DMS153 treated with DMSO at 0.1 percent for 48 hours (cell line): ENCODE measurements around the gene VARS1.

Experiments used
- DNase-seq: peaks from one replicate; lab custom pipeline; 2025; ENCODE audit not compliant: unreplicated experiment; lab: John Stamatoyannopoulos, UW

Gene VARS1

GRCh38 chr6:31775633-31776484 is 19.7 kb downstream of the VARS1 start:
- DNase-seq = no peak

DNA sequence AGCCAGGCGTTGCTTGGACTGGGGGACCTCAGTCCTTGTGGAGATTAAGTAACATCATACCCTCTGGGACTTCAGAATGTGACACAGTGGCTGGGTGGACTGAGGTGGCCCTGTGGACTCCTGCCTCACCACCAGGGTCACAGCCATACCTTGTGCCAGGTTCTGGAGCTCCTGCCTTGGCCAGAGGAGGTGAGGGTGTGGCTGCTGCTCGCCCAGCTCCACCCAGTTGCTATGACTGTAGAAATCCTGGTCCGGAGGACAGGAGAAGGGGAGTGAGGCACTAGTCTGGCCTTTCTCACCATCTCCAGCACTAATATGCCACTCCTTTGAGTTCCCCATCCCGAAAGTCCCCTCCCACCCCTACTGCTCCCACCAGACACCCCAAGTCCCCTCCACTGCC is 20.4 kb downstream of the VARS1 start:
- no peak for DNase-seq

GRCh38 chr6:31771992-31772358 is 23.6 kb downstream of the VARS1 start:
- no peak for DNase-seq

DNA sequence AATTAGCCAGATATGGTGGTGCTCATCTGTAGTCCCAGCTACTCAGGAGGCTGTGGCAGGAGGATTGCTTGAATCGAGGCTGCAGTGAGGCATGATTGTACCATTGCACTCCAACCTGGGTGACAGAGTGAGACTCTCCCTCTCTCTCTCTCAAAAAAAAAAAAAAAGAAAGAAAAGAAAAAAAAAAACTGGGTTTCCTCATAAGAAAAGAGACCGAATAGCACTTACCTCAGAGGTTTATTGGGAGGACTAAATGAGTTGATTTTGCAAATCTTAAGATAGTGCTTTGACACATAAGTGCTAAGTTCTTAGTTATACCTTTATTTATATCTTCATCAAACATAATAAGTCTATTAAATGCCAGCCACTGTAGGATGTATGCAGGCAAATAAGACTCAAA is 24.7 kb downstream of the VARS1 start:
- no peak for DNase-seq

DNA sequence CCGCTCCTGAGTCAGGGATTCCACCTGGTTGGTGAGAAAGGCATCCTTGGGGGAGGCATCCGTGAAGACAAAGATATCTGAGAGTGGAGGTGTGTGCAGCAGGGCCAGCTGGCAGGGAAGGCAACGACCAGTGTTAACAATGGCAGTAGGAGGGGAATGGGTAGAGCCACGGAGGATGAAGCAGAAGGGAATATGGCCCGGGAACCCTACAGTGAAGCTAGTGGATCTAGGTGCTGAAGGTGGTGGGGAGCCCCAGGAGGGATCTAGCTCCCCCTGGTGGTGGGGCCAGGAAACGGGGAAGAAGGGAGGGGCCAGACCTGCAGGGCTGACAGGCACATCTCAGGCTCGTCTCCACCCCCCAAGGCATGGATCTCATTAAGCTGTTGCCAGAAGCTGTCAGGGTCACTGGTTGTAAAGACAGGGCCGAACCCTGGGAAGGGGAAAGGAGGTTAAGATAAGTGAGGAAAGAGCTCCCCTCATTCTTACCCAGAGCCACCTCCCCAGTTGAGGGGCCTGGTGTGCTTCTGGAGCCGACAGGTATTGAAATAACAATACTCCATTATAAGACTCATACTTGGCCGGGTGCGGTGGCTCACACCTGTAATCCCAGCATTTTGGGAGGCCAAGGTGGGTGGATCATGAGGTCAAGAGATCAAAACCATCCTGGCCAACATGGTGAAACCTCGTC is 25.7 kb downstream of the VARS1 start:
- DNase-seq = peak; percentile 36

DNA sequence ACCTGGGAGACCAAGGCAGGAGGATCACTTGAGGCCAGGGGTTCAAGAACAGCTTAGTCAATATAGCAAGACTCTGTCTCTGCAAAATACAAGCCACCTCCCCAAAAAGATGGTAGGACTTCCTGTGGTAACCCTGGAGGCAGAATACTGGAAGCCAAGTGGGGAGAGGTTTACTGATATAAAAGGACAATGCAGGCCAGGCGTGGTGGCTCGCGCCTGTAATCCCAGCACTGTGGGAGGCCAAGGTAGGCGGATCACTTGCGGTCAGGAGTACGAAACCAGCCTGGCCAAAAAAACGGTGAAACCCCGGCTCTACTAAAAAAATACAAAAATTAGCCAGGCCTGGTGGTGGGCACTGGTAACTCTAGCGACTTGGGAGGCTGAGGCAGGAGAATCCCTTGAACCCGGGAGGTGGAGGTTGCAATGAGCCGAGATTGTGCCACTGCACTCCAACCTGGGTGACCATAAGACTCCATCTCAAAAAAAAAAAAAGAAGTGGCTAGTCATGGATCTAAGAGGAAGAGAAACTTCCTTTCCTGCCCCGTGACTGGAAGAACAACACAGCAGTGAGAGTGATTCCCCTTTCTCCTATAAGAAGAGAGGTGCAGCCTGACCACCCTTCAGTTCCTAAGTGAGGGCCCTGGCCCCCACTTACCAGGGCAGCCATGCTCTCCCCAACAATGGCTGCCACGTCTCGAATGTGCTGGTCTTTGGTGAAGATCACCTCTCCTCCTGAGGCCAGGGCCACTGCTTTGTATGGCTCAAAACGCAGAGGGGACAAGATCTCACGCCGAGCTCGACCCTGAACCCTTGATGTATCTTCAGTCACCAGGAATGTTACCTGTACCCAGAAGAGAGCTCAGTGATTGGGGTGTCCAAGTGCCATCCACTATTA is 26.9 kb downstream of the VARS1 start:
- DNase-seq = no peak

DNA sequence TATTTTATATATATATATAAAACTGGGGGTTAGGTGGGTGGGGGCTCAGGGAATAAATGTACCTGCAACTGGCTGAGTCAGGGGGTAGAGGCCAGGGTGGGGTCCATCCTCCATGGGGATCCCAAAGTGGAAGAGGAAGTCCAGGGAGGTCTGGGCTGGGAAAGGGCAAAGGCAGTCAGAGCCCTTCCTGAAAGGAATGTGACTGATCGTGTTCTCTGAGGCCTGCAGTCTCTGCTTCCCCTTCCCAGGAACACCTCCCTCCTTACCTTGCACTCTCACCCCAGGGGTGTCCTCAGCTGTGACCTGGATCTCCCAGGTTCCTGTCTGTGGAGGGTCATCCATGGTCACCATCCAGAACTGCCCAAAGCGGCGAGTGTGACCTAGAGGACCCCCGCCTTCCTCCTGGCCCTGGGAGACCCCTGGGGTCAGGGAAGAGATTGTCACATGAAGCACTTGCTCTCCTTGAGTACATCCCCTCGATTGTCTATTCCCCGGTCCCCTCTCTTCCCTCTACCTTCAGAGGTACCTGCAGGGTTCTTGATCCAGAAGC is 28.4 kb downstream of the VARS1 start:
- no peak for DNase-seq

GRCh38 chr6:31765910-31766794 is 29.4 kb downstream of the VARS1 start:
- no peak for DNase-seq

GRCh38 chr6:31765559-31765909 is 30.0 kb downstream of the VARS1 start:
- no peak for DNase-seq

DNA sequence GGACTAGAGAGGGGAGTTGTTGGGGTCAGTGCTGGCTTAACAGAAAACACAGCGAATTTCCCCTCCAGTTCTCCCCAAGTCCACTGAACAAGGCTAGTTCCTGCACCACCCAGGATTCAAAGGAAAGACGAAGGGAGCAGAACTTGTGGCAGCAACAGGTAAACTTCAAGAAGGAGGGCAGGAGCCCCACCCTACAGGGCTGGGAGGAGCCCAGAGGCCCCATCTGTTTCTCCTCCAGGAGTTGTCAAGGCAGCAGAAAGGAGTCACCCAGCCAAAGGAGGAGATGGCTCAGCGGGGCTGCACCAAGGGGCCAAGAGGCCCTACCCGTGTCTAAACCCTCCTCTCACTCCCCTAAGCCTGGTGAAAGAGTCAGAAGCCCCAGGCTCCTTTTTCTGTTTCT is 31.4 kb downstream of the VARS1 start:
- DNase-seq = no peak

DNA sequence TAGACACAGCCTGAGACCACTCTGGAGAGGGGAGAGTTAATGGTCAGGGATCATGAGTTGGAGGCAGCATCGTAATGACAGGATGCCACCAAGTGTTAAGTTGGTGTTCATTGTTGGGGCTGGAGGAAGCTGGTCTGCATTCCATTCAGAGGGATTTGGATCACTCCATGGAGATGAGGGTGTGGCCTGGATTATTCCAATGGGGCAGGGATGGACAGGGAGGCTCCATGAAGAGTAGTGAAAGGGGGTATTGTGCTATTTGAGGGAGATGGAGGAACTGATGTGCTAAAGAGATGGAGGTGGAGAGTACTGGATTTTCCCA is 32.0 kb downstream of the VARS1 start:
- no peak for DNase-seq

DNA sequence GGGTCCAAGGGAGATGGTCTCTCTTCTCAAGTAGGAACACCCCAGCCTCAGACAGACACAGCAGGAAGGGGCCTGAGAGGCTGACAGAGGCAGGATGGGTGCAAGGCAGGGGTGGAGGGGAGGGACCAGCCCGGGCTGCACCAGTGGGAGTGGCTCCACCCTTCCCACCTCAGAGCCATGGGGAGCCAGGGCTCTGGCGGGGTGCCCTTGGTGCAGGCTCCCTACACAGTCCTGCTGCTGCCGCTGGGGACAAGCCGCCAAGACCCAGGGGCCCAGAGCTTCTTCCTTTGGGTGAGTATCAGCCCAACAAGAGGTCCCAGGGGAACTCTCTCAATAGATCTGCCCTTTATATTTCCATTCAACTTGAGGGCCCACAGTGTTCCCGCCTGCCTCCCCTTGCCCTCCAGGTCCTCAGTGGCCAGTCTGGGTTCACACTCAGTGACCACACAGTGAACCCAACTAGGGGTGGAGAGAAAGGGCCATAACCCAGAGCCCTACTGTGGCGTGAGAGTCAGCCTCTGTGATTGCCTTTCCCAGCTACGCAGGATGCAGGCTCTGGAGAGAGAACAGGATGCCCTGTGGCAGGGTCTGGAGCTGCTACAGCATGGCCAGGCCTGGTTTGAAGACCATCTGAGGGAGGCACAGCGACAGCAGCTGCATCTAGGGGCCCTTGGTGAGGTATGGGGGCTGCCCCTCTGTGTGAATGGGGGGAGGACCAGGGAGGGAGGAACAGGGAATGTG is 32.5 kb downstream of the VARS1 start:
- no peak for DNase-seq

GRCh38 chr6:31762356-31762755 is 33.2 kb downstream of the VARS1 start, which contains the start of gene SAPCD1:
TSS of gene SAPCD1 (plus strand) at chr6:31762656. CDS start at chr6:31763055, 399 bp downstream.
- DNase-seq = no peak

DNA sequence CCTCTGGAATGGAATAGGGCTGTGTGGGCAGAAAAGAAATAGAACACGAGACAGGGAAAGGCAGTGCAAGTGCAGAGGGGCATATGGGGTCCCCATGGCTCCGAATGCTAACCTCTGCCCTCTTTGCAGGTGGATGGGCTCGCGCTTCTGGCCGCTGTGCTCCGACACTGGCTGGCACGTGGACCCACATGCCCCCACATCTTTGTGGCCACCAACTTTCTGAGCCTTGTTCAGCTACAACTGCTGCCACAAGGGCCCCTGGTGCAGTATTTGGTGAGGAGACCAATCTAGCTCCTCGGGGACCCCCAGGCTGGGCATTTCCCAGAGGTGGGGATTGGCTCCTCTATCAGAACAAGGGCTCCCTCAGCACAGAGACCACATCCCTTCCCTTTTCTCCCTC is 34.2 kb downstream of the VARS1 start:
- no peak for DNase-seq

- DNase-seq = no peak
These were observed 34.8 kb downstream of the VARS1 start for GRCh38 chr6:31760790-31761189.

DNA sequence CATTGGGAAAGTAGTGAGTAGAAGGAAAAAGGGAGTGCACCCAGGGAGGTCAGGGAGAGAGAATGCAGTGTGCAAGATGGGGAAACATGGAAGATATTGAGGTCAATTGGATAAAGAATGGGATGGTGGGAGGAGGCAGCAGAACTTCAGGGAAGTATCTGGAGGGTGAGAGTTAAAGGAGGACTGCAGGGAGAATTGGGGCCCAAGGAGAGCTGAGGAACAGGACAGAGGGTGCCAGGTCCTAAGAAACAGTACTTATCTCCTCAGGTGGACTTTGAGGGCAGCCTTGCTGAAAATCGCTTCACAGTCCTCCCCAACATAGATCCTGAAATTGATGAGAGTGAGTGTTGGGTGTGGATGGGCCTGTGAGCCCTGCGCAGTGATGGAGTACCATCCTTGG is 37.3 kb downstream of the VARS1 start:
- no peak for DNase-seq

- no peak for DNase-seq
These were observed 42.7 kb downstream of the VARS1 start for GRCh38 chr6:31752739-31753319.

GRCh38 chr6:31750411-31751022 is 45.0 kb downstream of the VARS1 start:
- no peak for DNase-seq
